IMR-90 (cell line): ENCODE data around the gene AMFR.

Experiments used
- CEBPB ChIP-seq: IDR thresholded peaks from 2 replicates; pipeline ENCODE4 v1.6.1; 2012; ENCODE audit warnings: low read depth, low read length, improper control_type of control experiment
- CTCF ChIP-seq: conservative IDR thresholded peaks from 2 replicates; pipeline ENCODE4 v1.5.1; 2012; ENCODE audit warnings: mild to moderate bottlenecking, low read depth, low read length, improper control_type of control experiment
- FOS ChIP-seq: fragments of 150-350 bp; IDR thresholded peaks from 2 replicates; pipeline ENCODE4 v1.6.1; 2016; ENCODE audit warnings: low read depth, low read length
- MAZ ChIP-seq: IDR thresholded peaks from 2 replicates; pipeline ENCODE4 v1.6.1; 2012; ENCODE audit warnings: low read depth, mild to moderate bottlenecking, low read length, improper control_type of control experiment, moderate library complexity, borderline replicate concordance
- MXI1 ChIP-seq: IDR thresholded peaks from 2 replicates; pipeline ENCODE4 v1.6.1; 2012; ENCODE audit warnings: low read depth, mild to moderate bottlenecking, low read length, moderate library complexity, borderline replicate concordance
- POLR2A ChIP-seq: IDR thresholded peaks from 2 replicates; pipeline ENCODE4 v1.6.1; 2012; ENCODE audit warnings: mild to moderate bottlenecking, low read depth, low read length
- RAD21 ChIP-seq: IDR thresholded peaks from 2 replicates; pipeline ENCODE4 v1.6.1; 2012; ENCODE audit warnings: low read length, improper control_type of control experiment
- RCOR1 ChIP-seq: IDR thresholded peaks from 2 replicates; pipeline ENCODE4 v1.6.1; 2012; ENCODE audit warnings: mild to moderate bottlenecking, low read length, improper control_type of control experiment; ENCODE audit not compliant: insufficient replicate concordance

DNA sequence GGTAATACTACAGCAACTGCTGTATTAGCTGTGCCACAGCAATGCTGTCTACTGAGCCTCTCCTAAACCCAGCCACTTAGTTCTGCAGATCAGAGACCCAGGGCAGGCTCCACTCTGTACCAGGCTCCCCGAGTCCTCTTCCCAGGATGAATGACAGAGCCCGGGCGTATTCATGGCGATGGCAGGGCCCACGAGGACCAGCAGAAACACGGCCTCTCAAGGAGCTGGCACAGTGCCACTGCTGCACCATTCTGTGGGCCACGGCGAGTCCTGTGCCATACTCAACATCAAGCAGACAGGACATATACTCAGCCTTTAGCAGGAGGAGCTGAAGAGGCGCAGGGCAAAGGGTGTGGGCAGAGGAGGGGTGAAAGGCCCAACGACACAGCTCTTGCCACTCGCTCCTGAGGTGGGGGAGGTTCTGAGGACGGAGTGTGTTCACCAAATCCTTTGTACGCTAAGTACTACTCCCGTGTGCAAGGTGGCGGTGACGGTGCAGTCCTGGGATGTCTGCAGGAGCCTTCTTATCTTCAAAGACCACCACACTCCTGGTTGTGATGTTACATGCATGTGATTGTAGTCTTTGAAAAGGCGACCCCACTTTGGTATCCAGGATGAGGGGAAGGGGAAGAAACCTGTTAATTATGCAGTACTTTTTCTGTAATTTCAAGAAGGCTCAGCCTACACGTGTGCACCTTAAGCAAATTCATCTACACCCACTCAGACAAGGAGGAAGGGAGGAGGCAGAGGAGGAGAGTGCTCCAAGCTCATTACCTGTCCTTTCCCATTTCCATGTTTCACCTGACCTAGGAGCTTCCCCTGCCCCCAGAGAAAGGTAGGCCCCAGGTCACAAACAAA, 98.0 kb downstream of the AMFR start:
- TF ChIP-seq CTCF (no peak), CEBPB (no peak), RCOR1 (no peak), MXI1 (no peak), POLR2A (no peak), MAZ (no peak), FOS (no peak), RAD21 (no peak)
